Activated CD4-positive, alpha-beta T cell treated with anti-CD3 and anti-CD28 coated beads, Interleukin-2, amount 10 ng/mL, durations not matched to agents 7 days and 5 days (primary cell): ENCODE measurements around the gene SPAG16. TPM values are rescaled to one million over a fixed set of nuclear protein-coding genes. Genes with fewer than 3 reads are reported as not detected.
"Not testable (repeated sequence)": the region's sequence is repeated elsewhere in the genome, so short reads cannot be mapped to it uniquely, and the experiment has no call there.

Source experiments
- CTCF ChIA-PET: fragments of 350-600 bp; sonication (Branson Sonifier 250); formaldehyde crosslinking; loops from one replicate; lab custom pipeline; 2021; ENCODE audit warnings: antibody characterized with exemption; lab: Charles Lee
- POLR2A ChIA-PET: fragments of 350-600 bp; sonication (Branson Sonifier 250); formaldehyde crosslinking; loops from one replicate; lab custom pipeline; 2021; ENCODE audit warnings: antibody characterized with exemption; lab: Charles Lee
- DNase-seq: peaks from one replicate; pipeline ENCODE4 v3.0.0-alpha.2; 2020
- H3K27ac Mint-ChIP-seq: one replicate; pipeline ENCODE4 v1.8.0; 2021; ENCODE audit warnings: mild to moderate bottlenecking, moderate library complexity, mixed read lengths
- H3K27me3 Mint-ChIP-seq: one replicate; pipeline ENCODE4 v1.8.0; 2021; ENCODE audit warnings: mixed read lengths
- H3K36me3 Mint-ChIP-seq: one replicate; pipeline ENCODE4 v1.8.0; 2021; ENCODE audit warnings: low read depth, mixed read lengths
- H3K4me1 Mint-ChIP-seq: one replicate; pipeline ENCODE4 v1.8.0; 2021; ENCODE audit warnings: mixed read lengths
- H3K4me3 Mint-ChIP-seq: one replicate; pipeline ENCODE4 v1.8.0; 2021; ENCODE audit warnings: mild to moderate bottlenecking, moderate library complexity, mixed read lengths
- H3K9me3 Mint-ChIP-seq: one replicate; pipeline ENCODE4 v1.8.0; 2021; ENCODE audit warnings: mixed read lengths
- total RNA-seq, 2 experiments: library from RNA; stranded (reverse); gene quantifications; one replicate each; pipeline ENCODE4 v1.2.3, GENCODE V29; 2021

Gene SPAG16
- total RNA-seq, 2 experiments from 2014 or later, result 10.6 to 10.7 TPM

DNA sequence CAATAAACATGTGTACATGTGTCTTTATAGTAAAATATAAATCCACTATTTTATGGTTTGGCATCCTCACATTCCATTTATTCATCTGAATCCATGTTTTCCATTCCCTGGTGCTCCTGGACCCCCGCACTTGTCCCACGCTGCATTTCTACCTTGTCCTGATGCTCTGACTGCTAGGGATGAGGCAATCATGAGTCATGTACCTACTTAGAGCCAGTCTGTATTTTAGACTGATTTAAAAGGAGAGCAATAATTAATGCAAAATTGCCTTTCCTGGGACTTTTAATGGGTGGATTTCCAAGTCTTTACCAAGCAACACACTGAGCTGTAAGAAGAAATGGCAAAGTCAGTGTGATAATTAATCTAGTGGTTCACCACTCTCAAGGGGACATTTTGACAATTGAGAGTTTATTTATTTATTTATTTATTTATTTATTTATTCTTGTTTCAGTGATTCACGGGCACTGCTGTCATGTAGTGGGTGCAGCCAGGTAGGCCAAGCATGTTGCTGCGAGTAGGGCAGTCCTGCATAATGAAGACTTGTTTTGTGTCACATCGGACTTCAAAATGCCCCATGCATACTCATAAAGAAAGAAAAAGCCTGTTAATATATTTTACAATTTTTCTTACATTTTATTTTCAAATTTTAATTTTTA is 707.3 kb downstream of the SPAG16 start:
- Mint-ChIP-seq H3K27ac (no peak overlapping the region), H3K27me3 (no peaks in the 10 kb centered on the region), H3K4me1 (no peaks in the 10 kb centered on the region), H3K9me3 (no peaks in the 10 kb centered on the region), H3K4me3 (no peak overlapping the region), H3K36me3 (no peaks in the 10 kb centered on the region)
- ChIA-PET POLR2A (no interaction called here), CTCF (no interaction called here)
- no peak for DNase-seq

DNA sequence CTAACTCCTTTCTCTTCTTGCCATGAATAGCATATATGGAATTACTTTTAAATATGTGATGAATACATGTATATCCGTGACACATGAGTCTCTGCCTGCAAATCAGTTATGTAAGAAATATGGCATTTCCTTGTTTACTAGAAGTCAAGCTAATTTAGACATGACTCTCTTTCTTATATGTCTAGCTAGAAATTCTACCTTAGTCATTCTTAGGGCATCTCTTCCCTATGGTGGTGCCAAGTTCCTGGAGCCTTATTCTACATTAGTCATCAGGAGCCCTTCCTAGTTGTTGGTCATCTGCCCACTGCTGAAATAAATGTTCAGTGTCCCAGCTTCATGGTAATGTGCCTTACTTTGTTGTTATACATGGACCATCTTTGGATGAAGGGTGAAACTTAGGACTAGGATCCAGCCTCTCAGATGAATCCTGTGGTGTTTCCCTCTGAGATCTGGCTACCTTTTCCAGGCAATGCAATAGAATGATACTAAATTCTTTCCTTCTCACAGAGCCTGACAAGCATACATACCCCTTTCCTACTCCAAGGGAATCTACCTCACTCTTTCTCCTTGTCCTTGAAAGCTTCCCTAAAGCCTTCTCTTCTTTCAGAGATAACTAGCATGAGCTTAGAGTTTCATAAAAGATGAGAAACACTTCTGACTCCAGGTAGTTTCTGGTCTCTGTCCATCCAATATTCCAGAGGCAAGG is 711.3 kb downstream of the SPAG16 start:
- H3K9me3 Mint-ChIP-seq, result no peaks in the 10 kb centered on the region
- POLR2A ChIA-PET, result no interaction called here
- H3K4me1 Mint-ChIP-seq, result no peaks in the 10 kb centered on the region
- CTCF ChIA-PET, result no interaction called here
- no peak overlapping the region for H3K27ac Mint-ChIP-seq
- H3K36me3 Mint-ChIP-seq, result no peaks in the 10 kb centered on the region
- no peak overlapping the region for H3K4me3 Mint-ChIP-seq
- DNase-seq, result no peak
- no peaks in the 10 kb centered on the region for H3K27me3 Mint-ChIP-seq

DNA sequence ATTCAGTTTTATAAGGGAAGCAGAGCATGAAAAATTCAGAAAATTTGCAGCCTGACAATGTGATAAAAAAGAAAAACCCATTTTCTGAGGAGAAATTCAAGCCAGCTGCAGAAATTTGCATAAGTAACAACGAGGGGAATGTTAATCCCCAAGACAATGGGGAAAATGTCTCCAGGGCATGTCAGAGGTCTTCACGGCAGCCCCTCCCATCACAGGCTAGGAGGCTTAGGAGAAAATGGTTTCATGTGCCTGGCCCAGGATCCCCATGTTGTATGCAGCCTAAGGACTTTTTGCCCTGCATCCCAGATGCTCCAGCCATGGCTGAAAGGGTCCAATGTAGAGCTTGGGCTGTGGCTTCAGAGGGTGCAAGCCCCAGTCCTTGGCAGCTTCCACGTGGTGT is 714.7 kb downstream of the SPAG16 start:
- H3K36me3 Mint-ChIP-seq, H3K4me1 Mint-ChIP-seq, H3K27ac Mint-ChIP-seq, DNase-seq, H3K4me3 Mint-ChIP-seq, H3K9me3 Mint-ChIP-seq, CTCF ChIA-PET, POLR2A ChIA-PET, H3K27me3 Mint-ChIP-seq: not testable (repeated sequence)

DNA sequence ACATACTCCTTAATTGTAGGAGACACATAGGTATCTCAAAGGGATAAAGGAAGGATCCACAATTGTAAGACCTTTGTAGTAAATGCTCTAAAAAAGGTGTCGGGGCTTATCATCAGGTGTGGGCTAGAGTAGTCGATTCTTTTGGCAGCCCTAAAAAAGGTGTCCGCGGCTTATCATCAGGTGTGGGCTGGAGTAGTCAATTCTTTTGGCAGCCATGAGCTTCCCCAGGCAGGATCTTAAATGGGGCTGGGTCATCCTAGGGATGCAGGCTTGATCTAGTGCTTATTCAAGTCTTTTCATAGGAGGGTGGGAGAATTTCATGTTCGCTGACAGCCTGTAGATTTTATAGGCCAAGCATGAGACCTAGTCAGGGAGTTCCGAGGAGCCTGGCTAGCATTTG is 720.2 kb downstream of the SPAG16 start:
- Mint-ChIP-seq H3K36me3 (no peaks in the 10 kb centered on the region), H3K9me3 (no peaks in the 10 kb centered on the region), H3K4me3 (no peak overlapping the region), H3K27ac (no peak overlapping the region), H3K27me3 (no peaks in the 10 kb centered on the region), H3K4me1 (no peaks in the 10 kb centered on the region)
- no peak for DNase-seq
- CTCF ChIA-PET, result no interaction called here
- POLR2A ChIA-PET, result no interaction called here

DNA sequence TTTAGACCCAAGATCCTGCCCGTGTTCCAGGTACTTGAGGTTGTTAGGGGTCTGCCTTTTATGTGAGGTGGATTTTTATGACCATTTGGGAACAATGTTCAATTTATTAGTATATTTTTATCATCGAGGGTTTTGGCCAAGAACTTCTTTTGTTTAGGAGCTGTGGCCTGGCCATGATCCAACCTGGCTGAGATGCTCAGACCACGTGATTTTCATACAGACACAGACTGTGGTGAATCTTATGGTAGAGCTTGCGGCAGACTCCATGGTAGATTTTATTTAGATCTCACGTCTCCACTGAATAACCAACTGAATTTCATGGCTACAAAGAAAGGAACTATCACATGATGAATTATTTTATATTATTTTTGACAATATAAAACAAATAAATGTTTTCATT is 721.1 kb downstream of the SPAG16 start:
- Mint-ChIP-seq H3K4me3 (no peak overlapping the region), H3K9me3 (no peaks in the 10 kb centered on the region), H3K36me3 (no peaks in the 10 kb centered on the region), H3K27me3 (no peaks in the 10 kb centered on the region), H3K27ac (no peak overlapping the region), H3K4me1 (no peaks in the 10 kb centered on the region)
- DNase-seq, result no peak
- ChIA-PET POLR2A (no interaction called here), CTCF (no interaction called here)

DNA sequence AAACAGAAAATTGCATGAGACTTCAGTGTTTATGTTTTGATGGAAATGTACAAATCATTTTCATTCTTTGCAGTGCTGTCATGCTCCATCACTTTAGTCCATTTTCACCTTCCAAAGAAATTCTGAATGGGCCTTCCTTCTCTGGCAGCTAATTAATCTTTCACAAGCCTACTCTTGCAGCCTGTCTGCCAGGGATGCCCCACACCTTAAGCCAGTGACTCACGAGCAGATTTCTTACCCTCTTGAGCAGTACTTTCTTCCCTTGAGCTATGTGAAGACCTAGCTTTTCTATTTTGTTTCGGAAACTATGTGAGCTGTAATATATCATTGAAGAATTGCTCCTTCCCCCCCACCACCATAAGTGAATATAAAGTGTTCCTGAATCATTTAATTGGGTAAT is 722.3 kb downstream of the SPAG16 start:
- H3K4me1 Mint-ChIP-seq, result no peaks in the 10 kb centered on the region
- H3K36me3 Mint-ChIP-seq, result no peaks in the 10 kb centered on the region
- H3K9me3 Mint-ChIP-seq, result no peaks in the 10 kb centered on the region
- ChIA-PET CTCF (no interaction called here), POLR2A (no interaction called here)
- H3K4me3 Mint-ChIP-seq, result no peak overlapping the region
- no peaks in the 10 kb centered on the region for H3K27me3 Mint-ChIP-seq
- no peak overlapping the region for H3K27ac Mint-ChIP-seq
- DNase-seq, result no peak

DNA sequence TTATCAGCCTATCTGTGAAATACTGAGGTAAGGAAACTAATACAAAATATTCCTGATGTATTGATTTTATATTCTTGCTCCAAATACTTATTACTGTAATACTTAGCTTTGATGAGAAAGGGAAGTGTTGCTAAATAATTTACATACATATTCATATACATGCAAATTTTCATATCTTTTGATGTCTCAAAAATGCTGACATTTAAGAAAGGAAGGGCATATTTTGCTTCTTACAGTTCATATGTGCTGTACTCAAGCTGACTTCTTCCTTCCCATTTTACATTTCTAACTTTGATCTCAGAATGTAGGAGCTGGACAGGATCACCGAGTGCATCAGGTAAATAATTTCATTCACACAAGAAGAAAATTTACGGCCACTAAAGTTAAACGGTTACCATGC is 727.4 kb downstream of the SPAG16 start:
- no peak overlapping the region for H3K27ac Mint-ChIP-seq
- no peaks in the 10 kb centered on the region for H3K9me3 Mint-ChIP-seq
- no peaks in the 10 kb centered on the region for H3K4me1 Mint-ChIP-seq
- DNase-seq, result no peak
- no peaks in the 10 kb centered on the region for H3K36me3 Mint-ChIP-seq
- ChIA-PET CTCF (no interaction called here), POLR2A (no interaction called here)
- no peak overlapping the region for H3K4me3 Mint-ChIP-seq
- H3K27me3 Mint-ChIP-seq, result no peaks in the 10 kb centered on the region

DNA sequence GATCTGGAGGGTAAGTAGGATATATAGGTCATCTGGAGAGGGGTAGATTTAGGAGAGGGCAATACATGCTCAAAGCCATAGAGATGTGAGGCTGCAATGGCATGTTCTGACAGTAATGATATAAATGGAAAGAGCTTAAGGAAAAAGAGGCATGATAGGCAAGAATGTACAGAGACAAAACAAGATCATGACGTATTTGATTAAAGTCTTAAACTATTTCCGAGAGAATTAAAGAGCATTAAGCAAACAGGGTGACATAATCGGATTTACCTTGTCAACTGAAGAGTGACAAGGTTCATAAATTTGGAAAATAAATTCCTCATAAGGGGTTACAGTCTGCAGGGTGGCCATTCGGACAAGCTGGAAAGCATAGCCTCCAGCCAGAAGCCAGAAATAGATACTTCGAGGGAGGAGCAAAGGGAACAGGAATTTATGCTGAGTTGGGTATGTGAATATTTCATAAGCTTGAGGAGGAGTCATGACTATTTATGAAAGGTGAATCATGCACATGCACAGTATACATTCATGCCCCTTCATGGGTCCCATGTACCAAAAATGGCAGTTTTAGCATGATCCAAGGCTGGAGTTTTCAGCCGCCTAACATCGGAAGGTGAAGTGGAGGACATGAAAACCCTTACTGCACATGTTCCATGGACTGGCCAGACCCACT is 730.4 kb downstream of the SPAG16 start:
- no peaks in the 10 kb centered on the region for H3K27me3 Mint-ChIP-seq
- no peaks in the 10 kb centered on the region for H3K36me3 Mint-ChIP-seq
- no peak for DNase-seq
- ChIA-PET POLR2A (no interaction called here), CTCF (no interaction called here)
- no peak overlapping the region for H3K27ac Mint-ChIP-seq
- no peaks in the 10 kb centered on the region for H3K9me3 Mint-ChIP-seq
- H3K4me1 Mint-ChIP-seq, result no peaks in the 10 kb centered on the region
- no peak overlapping the region for H3K4me3 Mint-ChIP-seq

DNA sequence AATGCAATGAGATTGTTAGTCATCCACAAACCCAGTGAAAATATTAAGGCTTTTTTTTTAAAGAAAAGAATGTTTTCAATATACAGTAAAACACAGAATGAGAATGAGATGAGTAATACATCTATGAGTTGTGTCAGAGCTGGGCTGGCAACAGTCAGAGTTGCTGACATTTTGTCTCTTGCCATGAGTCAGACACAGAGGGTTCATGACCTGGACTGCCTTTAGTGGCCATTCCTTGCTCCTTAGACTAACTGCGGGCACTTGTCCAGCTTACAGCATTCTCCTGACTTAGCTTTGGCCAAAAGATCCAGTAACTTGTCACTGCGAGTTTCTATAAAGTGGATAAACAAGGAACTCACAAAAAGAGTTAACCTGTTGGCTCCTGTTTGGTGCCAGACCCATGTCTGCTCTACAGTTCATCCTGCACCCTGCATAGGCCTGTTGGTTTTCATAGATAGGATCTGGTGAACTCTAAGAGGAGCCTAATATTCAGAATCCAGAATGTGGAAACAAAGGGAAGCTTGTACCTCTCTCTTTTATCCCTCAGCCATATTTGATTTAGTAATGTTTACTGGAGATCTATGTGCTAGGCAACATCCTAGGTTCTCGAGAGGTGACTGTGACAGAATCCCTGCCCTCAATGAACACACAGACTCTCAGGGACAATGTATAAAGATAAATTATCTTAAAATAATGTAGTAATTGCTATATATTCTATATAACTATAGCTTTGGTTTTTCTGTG is 735.1 kb downstream of the SPAG16 start:
- no peak overlapping the region for H3K27ac Mint-ChIP-seq
- H3K36me3 Mint-ChIP-seq, result no peaks in the 10 kb centered on the region
- DNase-seq, result no peak
- ChIA-PET POLR2A (no interaction called here), CTCF (no interaction called here)
- no peaks in the 10 kb centered on the region for H3K9me3 Mint-ChIP-seq
- no peaks in the 10 kb centered on the region for H3K27me3 Mint-ChIP-seq
- no peaks in the 10 kb centered on the region for H3K4me1 Mint-ChIP-seq
- H3K4me3 Mint-ChIP-seq, result no peak overlapping the region

DNA sequence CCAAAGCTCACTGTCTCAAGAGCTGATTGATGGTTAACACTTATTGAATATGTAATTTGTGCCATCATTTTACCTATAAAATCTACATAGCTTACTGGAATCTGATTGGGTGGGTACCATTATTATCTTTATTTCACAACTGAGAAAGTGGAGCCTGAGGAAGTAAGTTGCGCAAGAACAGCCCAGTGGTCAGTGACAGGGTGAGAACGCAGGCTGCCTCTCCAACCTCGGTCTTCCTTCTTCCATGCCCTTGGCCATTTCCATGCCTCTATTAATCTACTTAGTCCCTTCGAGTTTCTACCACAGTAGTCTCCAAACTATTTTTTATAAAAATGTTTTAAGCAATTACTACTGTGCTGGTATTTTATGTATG is 735.7 kb downstream of the SPAG16 start:
- DNase-seq, result no peak
- Mint-ChIP-seq H3K4me3 (no peak overlapping the region), H3K9me3 (no peaks in the 10 kb centered on the region), H3K27ac (no peak overlapping the region), H3K36me3 (no peaks in the 10 kb centered on the region), H3K4me1 (no peaks in the 10 kb centered on the region), H3K27me3 (no peaks in the 10 kb centered on the region)
- ChIA-PET CTCF (no interaction called here), POLR2A (no interaction called here)

DNA sequence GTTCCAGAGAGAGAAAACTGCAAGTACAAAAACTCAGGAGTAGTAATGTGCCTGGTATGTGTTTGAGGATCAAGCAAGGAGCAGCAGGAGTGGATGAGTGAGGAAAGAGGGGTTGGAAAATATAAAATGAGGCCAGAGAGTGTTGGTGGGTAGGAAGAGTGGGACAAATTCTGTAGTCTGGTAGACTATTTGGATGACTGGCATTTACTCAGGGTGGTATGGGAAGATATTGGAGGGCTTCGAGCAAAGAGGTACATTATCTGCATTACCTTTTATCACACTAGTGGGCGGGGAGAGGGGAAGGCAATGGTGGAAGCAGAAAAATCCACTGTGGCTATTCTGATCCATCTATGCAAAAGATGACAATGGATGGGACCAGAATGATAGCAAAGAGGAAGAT is 744.9 kb downstream of the SPAG16 start:
- H3K9me3 Mint-ChIP-seq, result no peaks in the 10 kb centered on the region
- H3K4me1 Mint-ChIP-seq, result no peaks in the 10 kb centered on the region
- no peak overlapping the region for H3K27ac Mint-ChIP-seq
- H3K27me3 Mint-ChIP-seq, result no peaks in the 10 kb centered on the region
- no peaks in the 10 kb centered on the region for H3K36me3 Mint-ChIP-seq
- DNase-seq, result no peak
- CTCF ChIA-PET, result no interaction called here
- no peak overlapping the region for H3K4me3 Mint-ChIP-seq
- POLR2A ChIA-PET, result no interaction called here

DNA sequence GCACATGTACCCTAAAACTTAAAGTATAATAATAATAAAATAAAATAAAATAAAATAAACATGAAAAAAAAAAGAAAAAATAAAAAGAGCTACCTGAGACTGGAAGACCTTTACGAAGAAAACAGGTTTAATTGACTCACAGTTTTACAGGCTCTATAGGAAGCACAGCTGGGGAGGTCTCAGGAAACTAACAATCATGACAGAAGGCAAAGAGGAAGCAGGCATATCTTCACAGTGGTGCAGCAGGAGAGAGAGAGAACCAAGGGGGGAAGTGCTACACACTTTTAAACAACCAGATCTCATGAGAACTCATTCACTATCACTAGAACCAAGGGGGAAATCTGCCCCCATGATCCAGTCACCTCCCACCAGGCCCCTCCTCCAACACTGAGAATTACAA is 747.3 kb downstream of the SPAG16 start:
- Mint-ChIP-seq H3K9me3 (no peaks in the 10 kb centered on the region), H3K36me3 (no peaks in the 10 kb centered on the region), H3K4me1 (no peaks in the 10 kb centered on the region), H3K4me3 (no peak overlapping the region), H3K27ac (no peak overlapping the region), H3K27me3 (no peaks in the 10 kb centered on the region)
- POLR2A ChIA-PET, result no interaction called here
- no peak for DNase-seq
- CTCF ChIA-PET, result no interaction called here

DNA sequence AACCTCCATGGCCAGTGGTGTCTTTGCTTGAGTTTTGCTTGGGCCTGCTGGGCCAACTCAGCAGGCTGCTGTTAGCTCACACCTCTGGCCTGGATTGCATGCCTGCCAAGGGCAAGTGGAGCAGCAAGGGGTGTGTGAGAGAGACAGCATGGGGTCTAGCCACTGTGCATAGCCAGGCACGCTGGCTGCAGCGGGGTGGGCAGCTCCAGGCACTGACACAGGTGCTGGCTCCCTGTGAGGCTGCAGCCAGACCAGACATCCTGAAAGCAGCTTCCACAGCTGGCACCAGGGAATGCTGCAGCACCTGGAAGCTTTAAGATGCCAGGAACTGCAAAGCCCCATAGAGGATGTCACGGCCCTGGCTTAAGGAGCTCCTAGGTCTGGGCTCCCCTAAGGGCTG is 750.2 kb downstream of the SPAG16 start:
- Mint-ChIP-seq H3K36me3 (no peaks in the 10 kb centered on the region), H3K9me3 (no peaks in the 10 kb centered on the region), H3K27me3 (no peaks in the 10 kb centered on the region), H3K27ac (no peak overlapping the region), H3K4me1 (no peaks in the 10 kb centered on the region), H3K4me3 (no peak overlapping the region)
- ChIA-PET POLR2A (no interaction called here), CTCF (interaction anchor here (0.6 kb wide), 1 partner anchor 37 kb away, joined by 3 read pairs; no protein-coding TSS in a partner anchor)
- no peak for DNase-seq
